GM12872 (cell line): ENCODE data around the gene GFRA1.

ENCODE experiments used
- CTCF ChIP-seq: IDR thresholded peaks from 3 replicates; pipeline ENCODE4 v1.5.1; 2011; ENCODE audit warnings: low read depth, mild to moderate bottlenecking, low read length, moderate library complexity; ENCODE audit not compliant: insufficient read depth

The GFRA1 gene

GRCh38 chr10:116106611-116107010 is 166.4 kb downstream of the GFRA1 start:
- no peak for TF ChIP-seq CTCF

GRCh38 chr10:116105264-116105663 is 167.7 kb downstream of the GFRA1 start:
- no peak for TF ChIP-seq CTCF

GRCh38 chr10:116104210-116104932 is 168.6 kb downstream of the GFRA1 start:
- TF ChIP-seq CTCF: no peak

- no peak for TF ChIP-seq CTCF
These were observed 169.3 kb downstream of the GFRA1 start for GRCh38 chr10:116103668-116104067.

GRCh38 chr10:116101616-116102315 is 171.2 kb downstream of the GFRA1 start:
- TF ChIP-seq CTCF: no peak

- no peak for TF ChIP-seq CTCF
These were observed 172.0 kb downstream of the GFRA1 start for GRCh38 chr10:116100984-116101383.

- TF ChIP-seq CTCF: no peak
These were observed 174.0 kb downstream of the GFRA1 start for GRCh38 chr10:116099023-116099420.
